Caco-2 (cell line): ENCODE measurements around the gene PALM. TPM values are rescaled to one million over a fixed set of nuclear protein-coding genes. Genes with fewer than 3 reads are reported as not detected.
"Not testable (repeated sequence)": the region's sequence is repeated elsewhere in the genome, so short reads cannot be mapped to it uniquely, and the experiment has no call there.

Experiments
- BruUV-seq: library from RNA; stranded (reverse); fragments of 400-500 nt; replicated peaks from 2 replicates; lab custom pipeline; 2021; lab: Mats Ljungman, UMichigan
- CTCF ChIA-PET: fragments of 300-600 bp; sonication (Branson Sonifier 250); formaldehyde crosslinking; loops from one replicate; lab custom pipeline; 2022; ENCODE audit warnings: antibody characterized with exemption; lab: Charles Lee
- POLR2A ChIA-PET: fragments of 300-600 bp; sonication (Branson Sonifier 250); formaldehyde crosslinking; loops from one replicate; lab custom pipeline; 2022; ENCODE audit warnings: antibody characterized with exemption; lab: Charles Lee
- DNase-seq, 2 experiments: peaks; one replicate each; pipeline versions ENCODE4 v3.0.0 to v3.0.0-alpha.2; 2020 to 2022
- H3K27me3 ChIP-seq: replicated peaks from 2 replicates; pipeline ENCODE4 v1.6.0; 2011; ENCODE audit warnings: low read length; ENCODE audit not compliant: control insufficient read depth, insufficient read depth
- H3K36me3 ChIP-seq: 2 replicates; pipeline ENCODE4 v1.5.1; 2011; ENCODE audit warnings: low read length; ENCODE audit not compliant: control insufficient read depth, insufficient read depth
- H3K4me1 ChIP-seq: fragments of 250-450 bp; sonication (Bioruptor Pico); 2 replicates; pipeline ENCODE4 v1.5.1; 2020; ENCODE audit warnings: mild to moderate bottlenecking
- H3K4me3 ChIP-seq: 2 replicates; pipeline ENCODE4 v1.5.1; 2011; ENCODE audit warnings: low read depth, mild to moderate bottlenecking, control low read depth, low read length
- H3K9me3 ChIP-seq: fragments of 250-450 bp; sonication (Bioruptor Pico); 2 replicates; pipeline ENCODE4 v1.5.1; 2020; ENCODE audit warnings: mild to moderate bottlenecking, moderate library complexity
- H3K27ac Mint-ChIP-seq: one replicate; pipeline ENCODE4 v1.8.0; 2022; ENCODE audit warnings: mixed read lengths; ENCODE audit not compliant: unreplicated experiment
- H3K27me3 Mint-ChIP-seq: one replicate; pipeline ENCODE4 v1.8.0; 2022; ENCODE audit warnings: mixed read lengths; ENCODE audit not compliant: insufficient read depth, unreplicated experiment
- H3K36me3 Mint-ChIP-seq: one replicate; pipeline ENCODE4 v1.8.0; 2022; ENCODE audit warnings: mild to moderate bottlenecking, mixed read lengths; ENCODE audit not compliant: insufficient read depth, unreplicated experiment
- H3K4me1 Mint-ChIP-seq: one replicate; pipeline ENCODE4 v1.8.0; 2022; ENCODE audit warnings: low read depth, mixed read lengths; ENCODE audit not compliant: unreplicated experiment
- H3K4me3 Mint-ChIP-seq: one replicate; pipeline ENCODE4 v1.8.0; 2022; ENCODE audit warnings: mild to moderate bottlenecking, moderate library complexity, mixed read lengths; ENCODE audit not compliant: unreplicated experiment
- H3K9me3 Mint-ChIP-seq: one replicate; pipeline ENCODE4 v1.8.0; 2022; ENCODE audit warnings: mixed read lengths; ENCODE audit not compliant: unreplicated experiment
- intact Hi-C: fragments of 100-400 bp; cut with micrococcal nuclease; formaldehyde crosslinking; loops from one replicate; pipeline ENCODE4 v1.10.0; 2022; ENCODE audit not compliant: unreplicated experiment
- total RNA-seq: library from RNA; stranded (reverse); gene quantifications from 2 replicates; pipeline ENCODE4 v1.2.3, GENCODE V29; 2022
- TF ChIP-seq, protein P1 (sequence below), 2 experiments: fragments of 200-600 bp in 1 of 2; IDR thresholded peaks; 1 replicate in 1 of 2; 2 replicates in 1 of 2; pipeline versions ENCODE4 v1.5.1 to v1.8.0; 2011 to 2022; ENCODE audit warnings: antibody characterized with exemption in 1 of 2, control low read depth in 1 of 2, inconsistent platforms in 1 of 2, low read depth in 1 of 2, low read length in 1 of 2, mild to moderate bottlenecking in 1 of 2, moderate library complexity in 1 of 2; ENCODE audit not compliant: insufficient read depth in 1 of 2, severe bottlenecking in 1 of 2, unreplicated experiment in 1 of 2

The PALM gene
- total RNA-seq, 1 experiment from 2014 or later = 16.1 TPM

GRCh38 chr19:668675-669434 lies 39.9 kb upstream of the PALM start:
- CTCF ChIA-PET, H3K36me3 ChIP-seq, H3K27me3 Mint-ChIP-seq, H3K4me3 ChIP-seq, H3K4me1 Mint-ChIP-seq, H3K9me3 Mint-ChIP-seq, intact Hi-C loops, H3K27me3 ChIP-seq, H3K9me3 ChIP-seq, BruUV-seq: not testable (repeated sequence)
- DNase-seq = peak; percentile 70 to 82
- peaks cover 21% of the 10 kb centered on the region for H3K4me1 ChIP-seq
- Mint-ChIP-seq H3K27ac (peak overlapping the region; percentile 48), H3K36me3 (peaks cover 25% of the 10 kb centered on the region), H3K4me3 (peak overlapping the region; percentile 58)
- POLR2A ChIA-PET = interaction anchor here (1.5 kb wide), 1 partner anchor 12 kb away, joined by 4 read pairs; no protein-coding TSS in a partner anchor

- no TSS peak for BruUV-seq
- Histone ChIP-seq H3K4me3 (no peak overlapping the region), H3K4me1 (peaks cover 19% of the 10 kb centered on the region), H3K36me3 (no peaks in the 10 kb centered on the region), H3K27me3 (no peaks in the 10 kb centered on the region), H3K9me3 (peaks cover 6% of the 10 kb centered on the region; the same call in 1 of the 2 replicates)
- ChIA-PET CTCF (no interaction called here), POLR2A (no interaction called here)
- Mint-ChIP-seq H3K4me3 (no peak overlapping the region), H3K36me3 (peaks cover 24% of the 10 kb centered on the region), H3K4me1 (peaks cover 5% of the 10 kb centered on the region), H3K27ac (no peak overlapping the region), H3K9me3 (no peaks in the 10 kb centered on the region), H3K27me3 (no peaks in the 10 kb centered on the region)
- TF ChIP-seq, protein P1, sequence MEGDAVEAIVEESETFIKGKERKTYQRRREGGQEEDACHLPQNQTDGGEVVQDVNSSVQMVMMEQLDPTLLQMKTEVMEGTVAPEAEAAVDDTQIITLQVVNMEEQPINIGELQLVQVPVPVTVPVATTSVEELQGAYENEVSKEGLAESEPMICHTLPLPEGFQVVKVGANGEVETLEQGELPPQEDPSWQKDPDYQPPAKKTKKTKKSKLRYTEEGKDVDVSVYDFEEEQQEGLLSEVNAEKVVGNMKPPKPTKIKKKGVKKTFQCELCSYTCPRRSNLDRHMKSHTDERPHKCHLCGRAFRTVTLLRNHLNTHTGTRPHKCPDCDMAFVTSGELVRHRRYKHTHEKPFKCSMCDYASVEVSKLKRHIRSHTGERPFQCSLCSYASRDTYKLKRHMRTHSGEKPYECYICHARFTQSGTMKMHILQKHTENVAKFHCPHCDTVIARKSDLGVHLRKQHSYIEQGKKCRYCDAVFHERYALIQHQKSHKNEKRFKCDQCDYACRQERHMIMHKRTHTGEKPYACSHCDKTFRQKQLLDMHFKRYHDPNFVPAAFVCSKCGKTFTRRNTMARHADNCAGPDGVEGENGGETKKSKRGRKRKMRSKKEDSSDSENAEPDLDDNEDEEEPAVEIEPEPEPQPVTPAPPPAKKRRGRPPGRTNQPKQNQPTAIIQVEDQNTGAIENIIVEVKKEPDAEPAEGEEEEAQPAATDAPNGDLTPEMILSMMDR (IDR thresholded peaks at IDR 0.05; ENCODE audit: insufficient read depth in 1 of 2, low read depth in 1 of 2, low read length in 1 of 2, severe bottlenecking in 1 of 2, unreplicated experiment in 1 of 2) = no peak
- intact Hi-C loops = no loop called here
- no peak for DNase-seq
Observed at GRCh38 chr19:670609-671075, 38.1 kb upstream of the PALM start.

- Histone ChIP-seq H3K36me3 (no peaks in the 10 kb centered on the region; the same call in 1 of the 2 replicates), H3K27me3 (no peaks in the 10 kb centered on the region), H3K9me3 (no peaks in the 10 kb centered on the region), H3K4me1 (peaks cover 17% of the 10 kb centered on the region), H3K4me3 (no peak overlapping the region)
- no peak overlapping the region for H3K4me3 Mint-ChIP-seq
- BruUV-seq = no TSS peak
- peaks cover 5% of the 10 kb centered on the region for H3K4me1 Mint-ChIP-seq
- H3K9me3 Mint-ChIP-seq = no peaks in the 10 kb centered on the region
- H3K36me3 Mint-ChIP-seq = peaks cover 20% of the 10 kb centered on the region
- H3K27ac Mint-ChIP-seq = no peak overlapping the region
- TF ChIP-seq, protein P1 (IDR thresholded peaks at IDR 0.05; ENCODE audit: insufficient read depth in 1 of 2, low read depth in 1 of 2, low read length in 1 of 2, severe bottlenecking in 1 of 2, unreplicated experiment in 1 of 2) = no peak
- ChIA-PET POLR2A (no interaction called here), CTCF (interaction anchor here (0.6 kb wide), 1 partner anchor 12 kb away, joined by 7 read pairs; the partner anchor contains the start of gene RNF126)
- no peaks in the 10 kb centered on the region for H3K27me3 Mint-ChIP-seq
- intact Hi-C loops = no loop called here
- DNase-seq = no peak
Observed at GRCh38 chr19:674282-675151, 34.2 kb upstream of the PALM start.
